Activated T-cell treated with anti-CD3 and anti-CD28 coated beads for 4 hours (primary cell): ENCODE results near the gene SPTAN1.
A peak's percentile ranks its signal among the peaks of the same experiment; 100 is the strongest.
"Not testable (repeated sequence)": the region's sequence is repeated elsewhere in the genome, so short reads cannot be mapped to it uniquely, and the experiment has no call there.

Experiments
- DNase-seq: peaks from one replicate; pipeline ENCODE4 v3.0.0-alpha.2; 2020

Gene SPTAN1

DNA sequence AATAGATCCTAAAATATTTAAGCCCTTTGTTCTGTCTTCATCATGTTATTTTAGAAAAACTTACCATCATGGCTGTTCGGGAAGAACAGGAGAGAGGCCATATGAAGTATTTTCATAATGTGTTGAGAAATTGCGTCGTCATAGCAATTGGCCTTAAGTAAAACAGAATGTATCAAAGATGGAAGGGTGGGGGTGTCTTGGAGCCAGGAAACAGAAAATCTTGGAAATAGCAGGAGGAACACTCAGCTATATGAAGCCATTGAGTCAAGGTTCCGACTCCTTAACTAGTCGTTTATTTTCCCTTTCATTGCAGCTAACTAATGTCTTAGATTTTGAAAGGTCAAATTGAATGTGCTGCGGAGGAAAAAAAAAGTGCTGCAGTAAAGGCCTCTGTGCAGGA, 1.3 kb downstream of the SPTAN1 start:
- no peak for DNase-seq

DNA sequence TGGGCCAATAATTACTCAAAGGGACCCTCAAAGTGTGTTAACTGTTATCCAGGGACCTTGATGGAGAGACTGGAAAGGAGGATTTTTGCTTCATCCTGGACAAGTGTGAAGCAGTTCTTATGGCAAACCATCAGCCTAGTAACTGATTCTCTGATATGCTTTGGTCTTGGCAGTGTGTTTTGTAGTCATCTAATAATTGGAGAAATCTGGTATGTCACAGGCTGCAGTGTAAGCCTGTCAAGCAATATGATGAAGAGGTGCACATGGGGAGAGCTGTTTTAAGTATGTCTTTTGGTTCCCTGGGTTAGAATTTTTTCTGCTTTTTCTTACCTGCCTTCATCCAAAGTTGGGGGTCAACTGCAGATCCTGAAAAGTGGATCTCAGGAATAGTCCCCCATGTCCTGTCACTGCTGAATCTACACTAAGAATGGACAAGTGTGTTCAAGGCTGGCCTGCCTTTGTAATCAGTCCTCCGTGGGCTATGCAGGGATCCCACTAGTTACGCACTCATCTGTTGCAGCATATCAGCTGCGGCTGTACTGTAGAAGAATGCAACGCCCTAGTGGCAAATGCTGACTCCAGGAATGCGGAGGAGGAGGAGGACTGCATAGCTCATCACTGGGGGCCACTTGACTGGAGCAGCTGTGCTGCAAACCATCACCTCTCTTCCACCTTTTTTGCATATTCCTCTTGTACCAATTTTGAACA, 1.9 kb downstream of the SPTAN1 start:
- no peak for DNase-seq

DNA sequence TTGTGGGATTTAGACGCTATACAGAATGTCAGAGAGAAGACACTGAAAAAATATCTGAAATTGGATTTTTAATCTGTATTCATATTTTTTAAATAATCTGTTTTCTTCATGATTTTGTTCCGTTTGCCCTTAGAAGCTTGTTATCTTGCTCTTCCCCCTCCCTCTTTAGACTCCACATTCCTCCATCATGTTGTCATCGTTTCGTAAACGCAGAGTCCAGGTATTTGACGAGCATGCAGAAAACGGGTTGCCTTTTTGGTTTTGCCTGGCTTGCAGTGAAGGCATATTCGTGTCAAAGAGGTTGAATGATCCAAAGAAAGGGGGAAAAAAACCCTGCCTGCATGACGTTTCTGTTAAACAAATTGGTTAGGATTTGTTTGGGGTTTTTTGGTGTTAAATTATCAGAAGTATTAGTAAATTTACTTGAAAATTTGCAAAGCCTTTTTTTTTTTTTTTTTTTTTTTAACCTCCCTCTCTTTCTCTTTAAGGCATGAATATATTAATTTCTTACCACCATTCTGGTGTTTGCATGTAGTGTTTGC, 2.9 kb downstream of the SPTAN1 start:
- no peak for DNase-seq

DNA sequence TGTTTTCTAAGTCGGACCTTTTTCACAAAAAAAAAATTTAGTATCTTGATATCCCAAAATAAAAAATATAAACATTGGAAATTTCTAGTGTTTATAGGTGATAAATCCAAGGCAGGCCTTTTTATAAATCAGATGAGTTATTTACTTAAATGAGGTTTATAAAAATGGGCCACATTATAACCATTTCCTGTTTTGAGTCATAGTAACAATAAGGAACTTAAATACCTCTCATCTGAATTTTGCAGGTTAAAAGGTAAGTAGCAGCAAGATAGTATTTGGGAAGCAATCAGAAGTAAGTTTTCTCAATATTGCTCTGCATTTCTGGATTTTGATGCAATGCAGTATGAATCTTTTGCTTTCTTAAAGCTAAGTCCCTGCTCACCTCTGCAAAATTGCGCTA, 3.9 kb downstream of the SPTAN1 start:
- no peak for DNase-seq

DNA sequence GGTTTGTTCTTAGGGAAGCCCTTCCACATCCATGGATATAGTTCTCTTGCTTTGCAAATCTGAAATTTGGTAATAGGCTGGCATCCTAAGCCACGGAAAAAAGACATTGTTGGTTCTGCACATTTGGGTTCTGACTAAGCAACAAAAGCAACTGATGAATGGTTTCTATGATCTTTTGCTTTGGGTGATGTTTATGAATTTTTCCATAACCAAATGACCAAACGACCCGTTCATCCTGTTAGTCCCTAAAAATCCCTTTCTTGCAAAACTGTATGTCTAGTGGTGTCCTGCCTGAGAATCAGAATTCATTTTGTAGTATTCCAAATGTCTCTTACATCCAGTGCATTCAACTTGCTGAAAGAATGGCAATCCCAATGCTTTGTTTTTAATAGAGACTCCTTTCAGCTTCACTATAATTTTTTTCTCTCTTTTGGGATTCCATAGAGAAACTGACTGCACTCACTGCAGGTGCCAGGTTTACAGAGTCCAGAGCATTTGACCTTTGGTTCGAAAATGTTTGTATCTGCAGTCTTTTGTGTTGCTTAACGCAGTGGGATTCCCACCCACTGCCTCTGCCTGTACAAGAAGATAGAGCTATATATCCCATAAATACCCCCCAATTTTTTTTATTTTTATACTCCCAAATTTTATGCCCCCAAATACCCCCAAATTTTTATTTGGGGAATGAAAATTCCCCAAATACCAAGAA, 4.7 kb downstream of the SPTAN1 start:
- no peak for DNase-seq

DNA sequence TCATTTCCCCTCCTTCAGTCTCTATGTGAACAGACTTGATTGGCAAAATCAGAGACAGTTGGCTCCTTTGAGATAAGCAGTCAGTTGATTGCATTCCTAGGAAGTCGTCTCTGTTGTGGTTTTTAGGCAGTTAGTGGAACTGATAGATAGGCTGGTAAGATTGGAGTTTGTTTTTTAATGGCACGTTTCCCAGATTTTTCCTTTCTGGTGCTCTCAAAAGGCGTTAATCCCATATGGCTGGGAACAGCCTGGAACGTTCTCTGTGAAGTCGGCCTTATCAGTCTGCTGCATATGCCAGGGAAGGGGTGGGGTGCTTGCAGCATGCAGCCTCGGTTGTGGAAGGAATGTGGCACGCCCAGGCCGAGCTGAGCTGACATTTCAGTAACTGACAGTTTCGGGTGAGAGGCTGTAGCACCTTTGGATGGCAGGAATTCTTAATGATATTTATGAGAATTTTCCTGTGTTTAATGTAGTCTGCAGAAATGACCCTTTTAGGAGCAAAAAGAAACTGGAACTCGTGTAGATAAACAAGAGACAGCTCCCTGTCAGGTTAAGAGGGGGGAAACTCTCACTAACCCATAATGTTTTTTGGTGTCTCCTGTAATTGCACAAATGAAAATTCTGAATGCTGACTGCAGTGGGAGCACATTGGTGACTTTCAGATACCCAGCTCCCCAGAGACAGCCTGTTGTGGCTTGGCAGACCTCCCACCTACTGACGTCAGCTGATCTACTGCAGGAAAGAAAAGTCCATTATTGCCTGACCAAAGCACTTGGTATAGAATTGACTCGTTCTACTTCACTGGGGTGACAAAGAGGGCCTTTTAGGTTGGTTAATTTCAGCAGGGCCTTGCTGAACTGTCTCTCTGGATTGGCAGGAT, 6.3 kb downstream of the SPTAN1 start:
- DNase-seq, result peak; percentile 16

DNA sequence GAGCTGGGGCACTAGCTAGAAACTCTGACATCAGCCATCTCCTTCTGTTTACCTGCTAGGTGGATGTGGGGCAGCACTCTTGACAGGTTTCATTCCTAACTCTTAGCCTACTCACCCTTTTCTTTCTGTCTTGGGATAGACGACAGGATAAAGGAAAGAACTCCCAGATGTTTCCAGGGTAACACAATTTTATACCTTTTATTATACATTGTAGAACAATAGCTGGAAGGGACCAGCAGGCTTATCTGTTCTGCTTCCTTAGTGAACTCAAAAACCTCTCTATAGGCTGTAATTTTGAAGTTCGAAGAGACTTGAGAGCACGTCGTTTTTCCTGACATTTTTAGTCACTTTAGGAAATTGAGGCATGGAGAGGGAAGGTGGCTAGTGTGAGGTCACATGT, 13.2 kb downstream of the SPTAN1 start:
- DNase-seq, result no peak

DNA sequence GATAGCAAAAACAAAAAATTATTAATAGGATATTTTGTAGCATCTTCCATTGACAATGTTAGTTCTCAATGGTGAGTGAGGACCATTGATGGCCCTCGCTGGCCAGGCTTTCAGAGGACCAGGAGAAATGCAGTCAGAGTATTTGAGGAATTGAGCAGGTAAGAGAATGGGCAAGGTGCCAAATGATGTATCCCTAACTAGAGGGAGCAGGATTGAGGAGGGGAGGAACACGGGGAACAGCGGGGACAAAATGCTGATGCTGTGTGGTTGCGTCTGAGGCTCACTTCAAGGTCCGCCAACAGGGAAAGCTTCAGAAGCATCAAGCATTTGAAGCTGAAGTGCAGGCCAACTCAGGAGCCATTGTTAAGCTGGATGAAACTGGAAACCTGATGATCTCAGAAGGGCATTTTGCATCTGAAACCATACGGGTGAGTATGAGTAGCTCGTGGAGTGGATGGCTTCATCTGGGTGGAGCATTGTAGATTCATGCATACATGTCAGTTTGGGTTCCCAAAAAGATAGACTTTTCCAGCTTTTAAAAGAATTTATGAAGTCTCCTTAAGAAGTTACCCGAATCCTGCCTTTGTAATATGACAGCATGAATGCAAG, 16.2 kb downstream of the SPTAN1 start:
- DNase-seq, result no peak

DNA sequence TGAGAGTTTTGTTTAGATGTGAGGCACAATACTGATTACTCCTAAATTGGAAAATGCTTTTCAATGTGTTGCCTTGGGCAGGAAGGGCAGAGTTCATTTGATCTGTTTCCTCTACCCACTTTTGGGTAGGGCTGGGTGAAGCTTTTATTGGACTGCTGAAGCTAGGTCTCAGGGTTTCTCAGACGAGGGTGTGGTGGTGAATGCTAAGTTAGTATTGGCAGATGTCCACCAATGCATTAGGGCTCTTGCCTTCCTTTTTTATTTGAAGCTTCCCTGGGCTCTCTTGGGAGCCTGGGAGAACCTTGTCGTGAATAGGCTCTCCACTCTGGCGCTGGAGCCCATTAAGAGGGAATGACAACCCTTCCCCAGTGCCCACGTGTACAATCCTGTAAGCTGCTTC, 23.1 kb downstream of the SPTAN1 start:
- DNase-seq, result no peak

DNA sequence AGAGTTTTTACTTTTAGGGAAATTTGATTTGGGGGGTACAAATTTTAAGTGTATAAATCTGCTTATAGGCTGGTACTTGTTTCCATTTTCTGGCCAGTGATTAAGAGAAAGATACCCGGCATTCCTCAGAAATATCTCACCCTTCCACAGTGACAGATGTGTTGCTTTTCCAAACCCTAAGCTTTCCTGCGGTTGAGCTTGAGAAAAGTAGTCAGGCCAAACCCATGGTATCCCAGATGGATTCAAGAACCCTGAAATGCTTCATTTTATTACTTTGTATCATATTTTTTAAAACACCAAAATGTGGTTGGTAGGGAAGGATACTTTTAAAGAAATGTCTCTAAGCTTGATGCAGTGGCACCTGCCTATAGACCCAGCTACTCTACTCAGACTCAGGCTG, 23.5 kb downstream of the SPTAN1 start:
- no peak for DNase-seq

DNA sequence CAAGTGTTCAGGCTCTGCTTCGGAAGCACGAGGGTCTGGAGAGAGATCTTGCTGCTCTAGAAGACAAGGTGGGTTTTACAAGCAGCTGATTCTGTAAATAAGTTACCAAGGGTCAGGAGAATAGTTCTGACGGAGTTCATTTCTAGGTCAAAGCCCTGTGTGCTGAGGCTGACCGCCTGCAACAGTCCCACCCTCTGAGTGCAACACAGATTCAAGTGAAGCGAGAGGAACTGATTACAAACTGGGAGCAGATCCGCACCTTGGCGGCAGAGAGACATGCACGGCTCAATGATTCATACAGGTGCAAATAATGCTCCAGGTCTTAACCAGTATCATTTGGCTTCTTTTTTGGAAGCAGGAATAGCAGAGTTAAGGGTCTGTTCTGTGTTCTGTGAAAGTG, 24.8 kb downstream of the SPTAN1 start:
- no peak for DNase-seq

DNA sequence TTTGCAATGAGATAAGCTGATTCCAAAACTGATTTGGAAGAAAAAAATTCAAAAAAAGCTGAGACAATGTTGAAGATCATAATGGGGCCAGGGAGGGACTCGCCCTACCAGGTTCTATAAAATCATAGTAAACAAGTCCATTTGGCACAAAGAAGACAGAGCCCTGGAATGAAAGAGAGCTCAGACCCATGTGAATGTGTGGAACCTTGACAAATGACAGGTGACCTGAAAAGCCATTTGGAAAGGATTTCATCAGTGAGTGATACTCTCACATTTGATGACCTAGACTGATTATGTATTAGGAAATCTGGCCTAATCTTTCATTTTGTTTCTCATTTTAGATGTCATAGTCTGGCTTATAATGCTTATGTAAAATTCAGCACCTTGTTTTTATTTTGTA, 26.8 kb downstream of the SPTAN1 start:
- DNase-seq, result no peak

DNA sequence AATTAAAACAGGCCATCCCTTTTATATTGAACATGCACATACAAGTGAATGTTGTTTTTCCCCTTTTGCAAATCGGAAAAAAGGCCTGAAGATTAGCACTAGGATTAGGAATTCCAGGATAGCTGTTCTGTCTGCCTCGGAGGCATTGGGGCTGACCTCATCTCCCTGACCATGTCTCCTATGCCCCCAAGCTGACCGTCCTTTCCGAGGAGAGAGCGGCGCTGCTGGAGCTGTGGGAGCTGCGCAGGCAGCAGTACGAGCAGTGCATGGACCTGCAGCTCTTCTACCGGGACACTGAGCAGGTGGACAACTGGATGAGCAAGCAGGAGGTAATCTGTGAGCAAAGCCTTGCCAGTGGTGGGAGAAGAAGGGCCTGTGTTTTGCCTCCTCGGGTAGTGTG, 28.3 kb downstream of the SPTAN1 start:
- DNase-seq, result no peak

DNA sequence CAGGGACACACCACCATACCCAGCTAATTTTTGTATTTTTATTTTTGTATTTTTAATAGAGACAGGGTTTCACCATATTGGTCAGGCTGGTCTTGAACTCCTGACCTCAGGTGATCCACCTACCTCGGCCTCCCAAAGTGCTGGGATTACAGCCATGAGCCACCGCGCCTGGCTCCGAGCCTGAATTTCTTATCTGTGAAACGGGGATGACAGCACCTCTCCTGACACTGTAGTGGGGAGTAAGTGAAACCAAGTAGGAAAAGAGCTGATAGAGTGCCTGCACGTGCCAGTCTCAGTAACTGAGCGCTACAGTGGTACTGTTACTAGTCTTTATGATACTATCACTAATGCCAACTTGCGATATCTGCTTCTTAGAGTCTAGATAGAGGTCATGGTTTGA, 32.8 kb downstream of the SPTAN1 start:
- not testable (repeated sequence) for DNase-seq

DNA sequence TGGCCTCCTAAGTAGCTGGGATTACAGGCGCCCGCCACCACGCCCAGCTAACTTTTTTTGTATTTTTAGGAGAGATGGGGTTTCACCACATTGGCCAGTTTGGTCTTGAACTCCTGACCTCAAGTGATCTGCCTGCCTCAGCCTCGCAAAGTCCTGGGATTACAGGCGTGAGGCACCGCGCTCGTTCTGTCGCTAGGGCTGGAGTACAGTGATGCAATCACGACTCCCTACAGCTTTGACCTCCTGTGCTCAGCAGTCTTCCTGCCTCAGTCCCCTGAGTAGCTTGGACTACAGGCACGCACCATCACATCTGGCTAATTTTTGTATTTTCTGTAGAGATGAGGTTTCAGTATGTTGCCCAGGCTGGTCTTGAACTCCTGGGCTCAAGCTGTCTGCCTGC, 34.5 kb downstream of the SPTAN1 start:
- DNase-seq, result not testable (repeated sequence)

DNA sequence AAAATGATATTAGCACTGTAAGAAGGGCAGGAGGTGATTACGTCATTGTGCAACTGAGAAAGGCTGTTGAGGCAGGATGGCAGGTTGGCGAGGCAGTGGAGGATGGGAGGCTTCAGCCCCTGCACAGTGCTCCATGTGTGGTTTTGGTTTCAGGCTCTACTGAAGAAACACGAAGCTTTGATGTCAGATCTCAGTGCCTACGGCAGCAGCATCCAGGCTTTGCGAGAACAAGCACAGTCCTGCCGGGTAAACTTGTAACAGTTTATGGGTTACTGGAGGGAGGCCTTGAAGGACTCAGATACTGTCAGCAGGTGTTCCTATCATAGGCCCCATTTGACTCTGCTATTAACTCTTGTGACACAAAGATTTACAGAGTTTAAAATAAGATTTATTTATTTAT, 35.1 kb downstream of the SPTAN1 start:
- DNase-seq, result no peak

DNA sequence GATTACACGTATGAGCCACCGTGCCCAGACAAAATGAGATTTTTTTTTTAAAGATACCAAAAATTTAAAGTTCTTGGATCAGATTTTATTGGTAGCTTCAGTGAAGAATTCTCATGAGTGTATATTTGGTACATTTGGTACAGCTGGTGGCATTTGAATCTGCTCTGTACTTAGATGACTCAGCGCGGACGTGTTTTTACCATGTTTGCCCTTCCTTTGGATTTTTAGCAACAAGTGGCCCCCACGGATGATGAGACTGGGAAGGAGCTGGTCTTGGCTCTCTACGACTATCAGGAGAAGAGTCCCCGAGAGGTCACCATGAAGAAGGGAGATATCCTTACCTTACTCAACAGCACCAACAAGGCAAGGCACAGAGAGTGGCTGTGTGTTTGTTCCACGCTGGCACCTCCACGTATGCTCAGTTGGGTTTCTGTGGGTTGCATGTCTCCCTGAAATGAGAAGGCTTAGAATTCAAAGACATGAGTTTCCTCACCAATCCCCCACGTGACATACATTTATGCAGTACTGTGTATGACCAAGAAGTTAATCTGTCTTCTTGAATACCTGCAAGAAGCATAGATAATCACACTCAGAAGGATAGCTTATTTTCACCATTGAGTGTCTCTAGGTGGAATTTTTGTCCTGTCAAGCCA, 36.3 kb downstream of the SPTAN1 start:
- no peak for DNase-seq

DNA sequence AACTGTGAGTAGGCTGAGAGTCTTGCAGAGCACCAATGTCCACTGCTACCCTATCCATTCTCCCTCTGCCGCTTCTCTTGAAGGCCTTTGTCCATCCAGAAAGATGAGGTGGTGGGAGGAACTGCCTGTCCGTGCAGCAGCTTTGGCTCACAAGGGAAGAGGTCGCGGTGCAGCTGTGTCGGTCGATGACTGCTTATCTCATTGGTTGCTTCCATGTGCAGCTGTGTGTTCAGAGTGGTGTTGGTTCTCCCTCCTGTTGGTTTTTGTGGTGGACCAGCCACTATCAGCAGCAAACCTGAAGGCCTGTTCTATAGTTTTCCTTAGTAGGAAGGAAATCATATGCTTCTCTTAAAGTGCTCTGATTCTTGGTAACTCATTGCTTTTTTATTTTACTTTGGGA, 40.7 kb downstream of the SPTAN1 start:
- DNase-seq, result no peak

DNA sequence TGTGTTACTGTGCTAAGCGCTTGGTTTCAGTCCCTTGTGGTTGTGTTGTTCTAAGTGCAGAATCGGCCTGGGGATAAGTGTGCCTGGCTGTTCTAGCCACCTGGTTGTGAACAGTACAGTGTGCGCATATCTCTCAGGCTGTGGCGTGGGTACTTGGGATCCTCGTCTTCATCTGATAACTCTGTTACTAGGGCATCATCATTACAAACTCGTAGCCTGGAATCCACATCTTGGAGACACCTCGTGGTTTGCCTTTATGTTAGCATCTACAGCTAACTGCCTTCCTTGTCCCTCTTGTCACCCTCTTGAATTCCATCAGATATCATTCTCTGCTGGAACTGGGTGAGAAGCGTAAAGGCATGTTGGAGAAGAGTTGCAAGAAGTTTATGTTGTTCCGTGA, 41.5 kb downstream of the SPTAN1 start:
- DNase-seq, result no peak

DNA sequence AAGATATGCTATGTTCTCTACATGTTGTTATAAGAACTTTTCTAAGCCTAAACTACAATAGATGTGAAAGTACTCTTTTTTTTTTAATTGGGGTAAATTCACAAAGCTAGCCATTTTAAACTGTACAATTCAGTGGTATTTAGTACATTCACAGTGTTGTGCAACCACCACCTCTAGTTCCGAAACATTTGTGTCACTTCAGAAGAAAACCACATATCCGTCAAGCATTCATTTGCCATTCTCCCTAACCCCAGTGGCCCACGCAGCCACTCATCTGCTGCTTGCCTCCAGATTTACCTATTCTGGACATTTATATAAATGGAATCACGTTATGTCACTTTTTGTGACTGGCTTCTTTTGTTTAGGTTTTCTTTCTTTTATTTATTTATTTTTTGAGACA, 43.1 kb downstream of the SPTAN1 start:
- no peak for DNase-seq

DNA sequence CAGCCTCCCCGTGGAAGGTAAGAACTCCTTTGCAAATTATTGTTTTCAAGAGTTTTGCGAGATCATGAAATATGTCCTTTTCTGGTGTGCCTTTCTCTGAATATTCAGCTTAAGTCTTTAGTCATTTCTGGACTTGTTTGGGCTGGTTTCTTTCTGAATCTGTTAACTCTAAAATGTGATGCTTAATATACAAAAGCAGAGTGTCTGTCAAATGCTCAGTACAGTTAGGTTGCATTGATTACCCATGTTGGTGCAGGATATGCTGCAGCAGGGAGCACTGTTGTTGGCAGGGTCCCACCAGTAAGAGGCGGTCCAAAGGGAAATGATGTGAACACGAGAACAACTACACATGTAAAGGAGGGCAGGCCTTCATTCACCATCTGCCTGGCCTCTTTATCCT, 47.7 kb downstream of the SPTAN1 start:
- DNase-seq, result no peak

DNA sequence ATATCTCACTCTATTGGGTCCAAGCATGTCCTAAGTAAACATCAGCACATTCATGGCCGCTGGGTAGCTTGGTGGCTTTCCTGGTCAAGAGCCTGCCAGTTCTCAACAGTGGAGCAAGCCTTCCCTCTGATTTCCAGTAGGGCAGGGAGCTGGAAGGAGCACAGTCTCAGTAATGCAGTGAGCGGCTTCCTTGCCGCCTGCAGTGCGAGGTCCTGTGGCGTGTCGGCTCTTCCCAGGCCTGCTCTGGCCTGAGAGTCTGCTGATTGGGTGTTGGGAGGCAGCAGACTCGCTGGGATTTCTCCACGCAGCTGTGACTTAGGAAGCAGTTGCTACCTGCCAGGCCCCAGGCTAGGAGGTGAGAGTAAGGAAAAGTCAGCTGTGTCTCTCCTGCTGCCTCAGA, 51.3 kb downstream of the SPTAN1 start:
- DNase-seq, result no peak
